HFFc6 (cell line): ENCODE data around the gene ANKRD65. TPM values are rescaled to one million over a fixed set of nuclear protein-coding genes. Genes with fewer than 3 reads are reported as not detected.
"Not testable (repeated sequence)": the region's sequence is repeated elsewhere in the genome, so short reads cannot be mapped to it uniquely, and the experiment has no call there.

Experiments used
- DNase-seq: peaks from one replicate; pipeline ENCODE4 v3.0.0-alpha.2; 2018
- H3K27ac Mint-ChIP-seq: 2 replicates; pipeline ENCODE4 v1.8.0; 2020; ENCODE audit warnings: mild to moderate bottlenecking, mixed read lengths
- H3K27me3 Mint-ChIP-seq: 2 replicates; pipeline ENCODE4 v1.8.0; 2021; ENCODE audit warnings: mild to moderate bottlenecking, moderate library complexity, mixed read lengths; ENCODE audit not compliant: insufficient read depth
- H3K36me3 Mint-ChIP-seq: 2 replicates; pipeline ENCODE4 v1.8.0; 2021; ENCODE audit warnings: low read depth, mixed read lengths
- H3K4me1 Mint-ChIP-seq: 2 replicates; pipeline ENCODE4 v1.8.0; 2020; ENCODE audit warnings: low read depth, mixed read lengths
- H3K4me3 Mint-ChIP-seq: 2 replicates; pipeline ENCODE4 v1.8.0; 2020; ENCODE audit warnings: mild to moderate bottlenecking, moderate library complexity, mixed read lengths
- H3K9me3 Mint-ChIP-seq: 2 replicates; pipeline ENCODE4 v1.8.0; 2020; ENCODE audit warnings: mild to moderate bottlenecking, mixed read lengths
- long read RNA-seq: library from polyadenylated mRNA; unstranded; transcript quantifications from one replicate; pipeline ENCODE4 v2.0.0, GENCODE V29; 2019
- total RNA-seq, 6 experiments: library from RNA; stranded (reverse); fragmentation: NEBNext Ultra II Directional; extraction: Animal tissue kit (Norgen Biotek cat#: 25700); gene quantifications; 2 replicates in 1 of 6; 3 replicates in 5 of 6; pipeline ENCODE4 v1.2.3, GENCODE V29; 2021
- TF ChIP-seq, protein P1 (sequence below): fragments of 200-600 bp; sonication (generic); IDR thresholded peaks from 2 replicates; pipeline ENCODE4 v1.5.0; 2021; ENCODE audit warnings: antibody characterized with exemption, mild to moderate bottlenecking

ANKRD65 gene
- total RNA-seq = under 1 TPM in 2 of 6 experiments, not detected in 4; 0.14 TPM
- long read RNA-seq = 0 reads

DNA sequence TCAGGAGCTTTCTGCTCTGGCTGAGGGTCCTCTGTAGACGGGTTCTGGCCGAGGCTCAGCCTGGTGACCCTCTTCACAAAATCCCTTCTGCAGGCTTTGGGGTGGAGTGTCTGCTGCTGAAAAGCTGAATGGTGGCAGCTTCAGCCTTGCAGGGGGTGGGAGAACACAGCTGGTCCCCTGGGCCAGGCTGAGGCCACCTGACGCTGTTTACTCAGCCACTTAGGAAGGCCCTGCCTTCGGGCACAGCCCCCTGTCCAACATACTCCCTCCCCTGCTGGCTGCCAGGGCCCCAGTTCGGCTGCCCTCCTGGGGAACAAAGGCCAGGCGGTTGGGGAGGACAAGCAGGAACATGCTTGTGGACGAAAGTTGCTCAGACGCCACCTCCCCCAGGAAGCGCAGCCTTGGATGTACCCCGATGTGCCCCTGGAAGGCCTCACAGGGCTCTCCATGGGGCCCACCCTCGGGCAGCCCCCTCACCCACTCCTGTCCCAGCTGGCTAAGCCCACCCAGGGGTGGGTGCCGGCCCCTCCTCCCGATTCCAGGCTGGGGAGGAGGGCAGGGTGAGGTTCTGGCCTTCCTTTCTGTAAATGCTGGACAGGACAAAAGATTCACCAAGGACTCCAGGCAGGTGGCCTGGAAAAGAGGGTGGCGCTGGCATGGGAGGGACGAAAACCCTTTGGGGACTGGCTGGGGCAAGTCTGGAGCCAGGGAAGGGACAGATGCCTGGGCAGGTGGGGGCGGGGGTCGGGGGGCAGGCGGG is at the start of gene ANKRD65:
Gene ANKRD65 (minus strand): TSS at position 130 of the 760 bp plus-strand sequence. CDS start 271 bp downstream, outside the sequence.
- no peak within 1 kb of the TSS for H3K27ac Mint-ChIP-seq
- H3K4me3 Mint-ChIP-seq = no peak within 1 kb of the TSS
- DNase-seq = no peak
- no peaks in the 10 kb centered on the region; the same call in 1 of the 2 replicates for H3K27me3 Mint-ChIP-seq
- H3K36me3 Mint-ChIP-seq = no peaks in the 10 kb centered on the region
- TF ChIP-seq, protein P1, sequence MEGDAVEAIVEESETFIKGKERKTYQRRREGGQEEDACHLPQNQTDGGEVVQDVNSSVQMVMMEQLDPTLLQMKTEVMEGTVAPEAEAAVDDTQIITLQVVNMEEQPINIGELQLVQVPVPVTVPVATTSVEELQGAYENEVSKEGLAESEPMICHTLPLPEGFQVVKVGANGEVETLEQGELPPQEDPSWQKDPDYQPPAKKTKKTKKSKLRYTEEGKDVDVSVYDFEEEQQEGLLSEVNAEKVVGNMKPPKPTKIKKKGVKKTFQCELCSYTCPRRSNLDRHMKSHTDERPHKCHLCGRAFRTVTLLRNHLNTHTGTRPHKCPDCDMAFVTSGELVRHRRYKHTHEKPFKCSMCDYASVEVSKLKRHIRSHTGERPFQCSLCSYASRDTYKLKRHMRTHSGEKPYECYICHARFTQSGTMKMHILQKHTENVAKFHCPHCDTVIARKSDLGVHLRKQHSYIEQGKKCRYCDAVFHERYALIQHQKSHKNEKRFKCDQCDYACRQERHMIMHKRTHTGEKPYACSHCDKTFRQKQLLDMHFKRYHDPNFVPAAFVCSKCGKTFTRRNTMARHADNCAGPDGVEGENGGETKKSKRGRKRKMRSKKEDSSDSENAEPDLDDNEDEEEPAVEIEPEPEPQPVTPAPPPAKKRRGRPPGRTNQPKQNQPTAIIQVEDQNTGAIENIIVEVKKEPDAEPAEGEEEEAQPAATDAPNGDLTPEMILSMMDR = no peak
- no peaks in the 10 kb centered on the region for H3K9me3 Mint-ChIP-seq
- H3K4me1 Mint-ChIP-seq = peaks cover 13% of the 10 kb centered on the region

DNA sequence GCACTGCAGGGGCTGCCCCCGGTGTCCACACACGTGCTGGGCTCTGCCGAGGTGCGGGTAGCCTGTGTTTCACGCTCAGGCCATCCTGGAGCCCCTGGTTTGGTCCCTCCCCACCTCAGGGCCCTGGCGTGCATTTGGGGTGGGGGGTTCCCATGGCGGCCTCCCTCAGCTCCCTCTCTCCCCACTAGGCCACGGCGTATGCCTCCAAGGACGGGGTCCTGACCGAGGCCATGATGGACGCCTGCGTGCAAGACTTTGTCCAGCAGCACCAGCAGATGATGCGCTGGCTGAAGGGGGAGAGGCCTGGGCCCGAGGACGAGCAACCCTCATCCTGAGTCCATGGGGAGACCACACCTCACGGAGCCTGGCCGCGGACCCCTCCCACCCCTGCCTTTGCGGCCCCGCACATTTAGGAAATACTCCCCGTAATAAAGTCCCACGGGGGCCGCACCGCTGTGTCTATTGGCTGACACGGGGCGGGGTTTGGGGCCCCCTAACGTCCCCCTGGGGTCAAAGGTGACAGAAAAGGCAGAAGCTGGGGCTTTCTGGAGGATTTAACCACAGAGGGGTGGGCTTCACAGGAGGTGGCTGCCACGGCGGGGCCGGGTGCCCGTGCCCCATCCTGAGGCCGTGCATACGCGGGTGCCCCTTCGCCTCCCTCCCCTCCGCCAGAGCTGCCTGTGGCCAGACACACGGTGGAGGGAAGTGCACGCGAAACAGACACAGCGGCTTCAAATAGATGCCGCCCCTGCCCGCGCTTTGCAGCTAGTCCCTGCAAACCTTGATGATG is 47.3 kb upstream of the ANKRD65 start:
- not testable (repeated sequence) for H3K4me3 Mint-ChIP-seq, H3K27ac Mint-ChIP-seq, DNase-seq, H3K27me3 Mint-ChIP-seq, H3K9me3 Mint-ChIP-seq, H3K36me3 Mint-ChIP-seq
- peaks cover 18% of the 10 kb centered on the region for H3K4me1 Mint-ChIP-seq

DNA sequence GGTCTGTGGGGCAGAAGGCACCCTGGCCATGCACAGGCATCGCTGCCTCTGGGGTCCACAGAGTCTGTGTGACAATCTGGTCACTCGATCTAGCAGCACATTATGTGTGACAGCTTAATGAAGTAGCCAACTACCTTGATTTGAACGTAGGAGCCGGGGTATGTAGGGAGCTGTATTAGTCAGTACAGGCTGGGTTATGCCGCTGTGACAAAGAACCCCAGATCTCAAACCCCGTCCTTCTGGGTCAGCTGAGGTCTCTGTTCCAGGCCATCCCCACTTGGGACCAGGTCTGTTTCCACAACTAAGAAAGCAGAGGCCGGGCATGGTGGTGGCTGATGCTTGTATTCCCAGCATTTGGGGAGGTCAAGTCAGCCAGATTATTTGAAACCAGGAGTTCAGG is 42.2 kb upstream of the ANKRD65 start:
- H3K27ac Mint-ChIP-seq = no peak overlapping the region
- H3K36me3 Mint-ChIP-seq = peaks cover 3% of the 10 kb centered on the region; the same call in 1 of the 2 replicates
- no peaks in the 10 kb centered on the region for H3K4me1 Mint-ChIP-seq
- H3K27me3 Mint-ChIP-seq = 0 out of 2 replicates have a peak, but pooled peaks cover 2% of the 10 kb centered on the region
- TF ChIP-seq, protein P1 = no peak
- no peak for DNase-seq
- no peak overlapping the region for H3K4me3 Mint-ChIP-seq
- peaks cover 3% of the 10 kb centered on the region; the same call in 1 of the 2 replicates for H3K9me3 Mint-ChIP-seq

DNA sequence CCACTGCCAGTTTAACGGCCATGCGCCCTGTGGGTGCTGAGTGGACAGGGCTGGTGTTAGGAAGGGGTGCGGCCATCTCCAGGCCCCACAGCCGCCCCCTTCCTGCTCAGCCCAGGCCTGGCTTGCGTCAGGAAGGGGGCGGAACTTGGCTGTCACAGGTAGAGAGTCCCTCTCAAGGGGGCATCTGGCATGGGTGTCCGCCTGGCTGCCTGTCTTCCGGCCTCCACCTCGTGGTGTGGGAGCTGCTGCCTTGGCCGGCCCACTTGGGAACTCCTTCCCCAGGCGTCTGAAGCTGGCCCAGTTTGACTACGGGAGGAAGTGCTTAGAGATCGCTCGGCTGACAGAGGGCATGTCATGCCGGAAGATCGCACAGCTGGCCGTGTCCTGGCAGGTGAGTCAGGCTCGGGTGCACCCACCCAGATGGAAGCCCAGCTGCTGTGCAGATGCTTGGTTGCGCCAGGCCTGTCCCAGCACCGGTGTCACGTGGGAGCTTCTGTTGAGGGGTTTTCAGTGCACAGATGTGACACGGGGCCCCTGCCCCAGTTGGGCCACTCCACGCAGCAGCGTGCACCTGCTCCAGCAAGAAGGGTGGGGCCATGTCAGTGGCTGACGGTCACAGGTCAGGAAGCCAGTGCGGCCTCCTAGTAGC is 41.4 kb upstream of the ANKRD65 start:
- TF ChIP-seq, protein P1 = no peak
- no peaks in the 10 kb centered on the region for H3K4me1 Mint-ChIP-seq
- peaks cover 3% of the 10 kb centered on the region; the same call in 1 of the 2 replicates for H3K36me3 Mint-ChIP-seq
- no peak overlapping the region for H3K4me3 Mint-ChIP-seq
- no peak overlapping the region for H3K27ac Mint-ChIP-seq
- peaks cover 3% of the 10 kb centered on the region; the same call in 1 of the 2 replicates for H3K9me3 Mint-ChIP-seq
- 0 out of 2 replicates have a peak, but pooled peaks cover 2% of the 10 kb centered on the region for H3K27me3 Mint-ChIP-seq
- no peak for DNase-seq

DNA sequence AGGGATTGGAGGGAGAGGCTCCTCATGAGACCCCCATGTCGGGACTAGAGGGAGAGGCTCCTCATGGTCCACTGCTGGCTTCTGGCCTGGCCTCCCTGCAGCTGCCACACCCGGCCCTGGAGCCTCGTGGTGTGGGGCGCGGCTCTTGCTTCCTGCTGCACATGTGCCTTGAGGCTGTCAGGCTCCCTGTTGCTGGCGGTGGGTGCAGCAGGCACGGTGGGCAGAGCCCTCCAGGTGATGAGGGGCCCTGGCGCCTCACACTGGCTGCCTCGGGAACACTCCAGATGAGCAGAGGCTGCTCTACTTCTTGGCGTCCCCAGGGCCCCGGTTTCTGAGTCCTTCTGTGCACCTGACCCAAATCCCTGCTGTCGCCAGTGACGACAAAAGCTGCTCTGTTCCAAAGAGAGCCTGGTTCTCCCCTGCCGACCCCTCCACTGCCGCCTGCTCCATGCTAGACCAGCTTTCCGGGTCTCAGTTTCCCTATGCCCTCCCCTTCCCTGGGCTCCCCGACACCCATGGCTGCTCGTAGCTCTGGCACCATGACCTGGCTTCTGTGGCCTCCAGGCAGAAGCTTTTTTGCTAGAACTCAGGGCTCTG is 40.7 kb upstream of the ANKRD65 start:
- Mint-ChIP-seq H3K4me3 (no peak overlapping the region), H3K9me3 (peaks cover 3% of the 10 kb centered on the region; the same call in 1 of the 2 replicates)

More for the DNA sequence above, 40.7 kb upstream of the ANKRD65 start:
- TF ChIP-seq, protein P1 = no peak
- Mint-ChIP-seq H3K27ac (no peak overlapping the region), H3K27me3 (0 out of 2 replicates have a peak, but pooled peaks cover 2% of the 10 kb centered on the region), H3K36me3 (peaks cover 3% of the 10 kb centered on the region; the same call in 1 of the 2 replicates), H3K4me1 (no peaks in the 10 kb centered on the region)
- no peak for DNase-seq
